ENCODE data around the gene ATP6V0B. TPM values are rescaled to one million over a fixed set of nuclear protein-coding genes. Genes with fewer than 3 reads are reported as not detected.

Gene ATP6V0B
- total RNA-seq, 4 donors from 2014 or later, result 68.1 to 122 (median 98.2) TPM

GRCh38 chr1:43949678-43950077 lies 25.1 kb upstream of the ATP6V0B start:
- Histone ChIP-seq H3K4me1 (peaks cover 37 to 58% (median 48%) of the 10 kb centered on the region in 4 donors), H3K36me3 (peaks cover 0 to 22% (median 17%) of the 10 kb centered on the region in 4 donors), H3K9me3 (no peaks in the 10 kb centered on the region), H3K27ac (replicated peaks in 1 of 4) (no peak overlapping the region), H3K27me3 (no peaks in the 10 kb centered on the region), H3K4me3 (no peak overlapping the region)
- DNase-seq (ENCODE audit: extremely low spot score), result no peak
- intact Hi-C loops (cut with DNase I), result no loop called here
- TF ChIP-seq, protein P1, sequence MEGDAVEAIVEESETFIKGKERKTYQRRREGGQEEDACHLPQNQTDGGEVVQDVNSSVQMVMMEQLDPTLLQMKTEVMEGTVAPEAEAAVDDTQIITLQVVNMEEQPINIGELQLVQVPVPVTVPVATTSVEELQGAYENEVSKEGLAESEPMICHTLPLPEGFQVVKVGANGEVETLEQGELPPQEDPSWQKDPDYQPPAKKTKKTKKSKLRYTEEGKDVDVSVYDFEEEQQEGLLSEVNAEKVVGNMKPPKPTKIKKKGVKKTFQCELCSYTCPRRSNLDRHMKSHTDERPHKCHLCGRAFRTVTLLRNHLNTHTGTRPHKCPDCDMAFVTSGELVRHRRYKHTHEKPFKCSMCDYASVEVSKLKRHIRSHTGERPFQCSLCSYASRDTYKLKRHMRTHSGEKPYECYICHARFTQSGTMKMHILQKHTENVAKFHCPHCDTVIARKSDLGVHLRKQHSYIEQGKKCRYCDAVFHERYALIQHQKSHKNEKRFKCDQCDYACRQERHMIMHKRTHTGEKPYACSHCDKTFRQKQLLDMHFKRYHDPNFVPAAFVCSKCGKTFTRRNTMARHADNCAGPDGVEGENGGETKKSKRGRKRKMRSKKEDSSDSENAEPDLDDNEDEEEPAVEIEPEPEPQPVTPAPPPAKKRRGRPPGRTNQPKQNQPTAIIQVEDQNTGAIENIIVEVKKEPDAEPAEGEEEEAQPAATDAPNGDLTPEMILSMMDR (IDR thresholded peaks at IDR 0.05), result no peak
- no peak for TF ChIP-seq EP300 (IDR thresholded peaks at IDR 0.05)
- TF ChIP-seq POLR2AphosphoS5 (IDR thresholded peaks at IDR 0.05), result no peak
- no peak for TF ChIP-seq POLR2A (IDR thresholded peaks at IDR 0.05; ENCODE audit: low read depth)
- WGBS, result 95% methylated on average over 7 of the region's 13 CpGs

- TF ChIP-seq, protein P1 (IDR thresholded peaks at IDR 0.05), result no peak
- TF ChIP-seq POLR2A (IDR thresholded peaks at IDR 0.05; ENCODE audit: low read depth) (no peak), POLR2AphosphoS5 (IDR thresholded peaks at IDR 0.05) (no peak), EP300 (IDR thresholded peaks at IDR 0.05) (no peak)
- Histone ChIP-seq H3K27ac (replicated peaks in 1 of 4) (no peak overlapping the region), H3K36me3 (peaks cover 4 to 27% (median 21%) of the 10 kb centered on the region in 4 donors), H3K9me3 (no peaks in the 10 kb centered on the region), H3K27me3 (no peaks in the 10 kb centered on the region), H3K4me1 (peaks cover 21 to 54% (median 32%) of the 10 kb centered on the region in 4 donors), H3K4me3 (no peak overlapping the region)
- DNase-seq (ENCODE audit: extremely low spot score), result no peak
- intact Hi-C loops (cut with DNase I), result no loop called here
- 90% methylated on average over 4 of the region's 4 CpGs for WGBS
These were observed 23.5 kb upstream of the ATP6V0B start for GRCh38 chr1:43951021-43951985.

GRCh38 chr1:43952731-43953346 lies 21.9 kb upstream of the ATP6V0B start:
- no peak for TF ChIP-seq POLR2A (IDR thresholded peaks at IDR 0.05; ENCODE audit: low read depth)
- TF ChIP-seq EP300 (IDR thresholded peaks at IDR 0.05), result no peak
- TF ChIP-seq, protein P1 (IDR thresholded peaks at IDR 0.05), result no peak
- TF ChIP-seq POLR2AphosphoS5 (IDR thresholded peaks at IDR 0.05), result no peak
- H3K27me3 ChIP-seq, result no peaks in the 10 kb centered on the region
- H3K9me3 ChIP-seq, result no peaks in the 10 kb centered on the region
- no peak for DNase-seq (ENCODE audit: extremely low spot score)
- H3K4me3 ChIP-seq, result no peak overlapping the region
- WGBS, result 69% methylated on average over 8 of the region's 8 CpGs
- no peak overlapping the region for H3K27ac ChIP-seq (replicated peaks in 1 of 4)
- intact Hi-C loops (cut with DNase I), result no loop called here
- peaks cover 17 to 42% (median 36%) of the 10 kb centered on the region in 4 donors for H3K36me3 ChIP-seq
- peaks cover 13 to 47% (median 23%) of the 10 kb centered on the region in 4 donors for H3K4me1 ChIP-seq

GRCh38 chr1:43953361-43953760 lies 21.4 kb upstream of the ATP6V0B start:
- Histone ChIP-seq H3K9me3 (no peaks in the 10 kb centered on the region), H3K4me1 (peaks cover 7 to 41% (median 17%) of the 10 kb centered on the region in 4 donors), H3K36me3 (peaks cover 22 to 47% (median 41%) of the 10 kb centered on the region in 4 donors), H3K27ac (replicated peaks in 1 of 4) (no peak overlapping the region), H3K4me3 (no peak overlapping the region), H3K27me3 (no peaks in the 10 kb centered on the region)
- intact Hi-C loops (cut with DNase I), result no loop called here
- TF ChIP-seq POLR2A (IDR thresholded peaks at IDR 0.05; ENCODE audit: low read depth) (no peak), POLR2AphosphoS5 (IDR thresholded peaks at IDR 0.05) (no peak), EP300 (IDR thresholded peaks at IDR 0.05) (no peak)
- TF ChIP-seq, protein P1 (IDR thresholded peaks at IDR 0.05), result no peak
- 84% methylated on average over 3 of the region's 3 CpGs for WGBS
- no peak for DNase-seq (ENCODE audit: extremely low spot score)

All from esophagus muscularis mucosa (tissue), 4 donors.